Pancreas (tissue), 10 donors: ENCODE data around the gene RANBP6. TPM values are rescaled to one million over a fixed set of nuclear protein-coding genes. Genes with fewer than 3 reads are reported as not detected.
A peak's percentile ranks its signal among the peaks of the same experiment; 100 is the strongest.

Experiments used
- ATAC-seq, 4 donors: fragments of 200-7000 bp; cut with Tn5 transposase; one replicate each; pipeline versions ENCODE4 v1.8.0 to v1.9.1; 2020; ENCODE audit warnings: mild to moderate bottlenecking in 4 of 4, moderate library complexity in 4 of 4
- DNase-seq, 6 donors: peaks; one replicate each; pipeline ENCODE4 v3.0.0-alpha.2; 2020
- FAIRE-seq: peaks from 2 replicates; lab custom pipeline; 2012; peaks lifted over from hg19 to GRCh38; lab: Jason Lieb, UNC
- H3K27ac ChIP-seq, 4 donors: fragments of 200-600 bp; sonication (generic); 1 replicate in 3 of 4; 2 replicates in 1 of 4; pipeline versions ENCODE4 v1.5.0 to v1.8.0; 2020
- H3K27me3 ChIP-seq, 4 donors: fragments of 200-600 bp; one replicate each; pipeline ENCODE4 v1.8.0; 2021
- H3K36me3 ChIP-seq, 3 donors: fragments of 200-600 bp; sonication (generic) in 1 of 3; one replicate each; pipeline versions ENCODE4 v1.5.0 to v1.8.0; 2020 to 2021
- H3K4me1 ChIP-seq, 3 donors: fragments of 200-600 bp; one replicate each; pipeline ENCODE4 v1.8.0; 2021
- H3K4me3 ChIP-seq, 4 donors: fragments of 200-600 bp; sonication (generic) in 2 of 4; one replicate each; pipeline versions ENCODE4 v1.5.0 to v1.8.0; 2020 to 2021
- H3K9me3 ChIP-seq, 4 donors: fragments of 200-600 bp; one replicate each; pipeline ENCODE4 v1.8.0; 2021
- CTCF ChIP-seq, 4 donors: fragments of 200-600 bp; sonication (generic) in 3 of 4; IDR thresholded peaks; one replicate each; pipeline versions ENCODE4 v1.5.0 to v1.8.0; 2021; ENCODE audit warnings: antibody characterized with exemption in 4 of 4
- WGBS, 2 donors: extraction: QIAGEN DNeasy Blood & Tissue Kit; methylation state at CpG; one replicate each; pipeline ENCODE4 v1.1.7; 2013; 5-methylcytosine and 5-hydroxymethylcytosine counted together
- intact Hi-C, 3 donors: fragments of 100-400 bp; cut with DNase I; formaldehyde crosslinking; loops; one replicate each; pipeline versions ENCODE4 v1.11.1 to v1.14.2; 2022
- polyA plus RNA-seq, 2 donors: library from polyadenylated mRNA; stranded (reverse); fragments of 200-250 nt; gene quantifications; one replicate each; pipeline ENCODE4 v1.2.3, GENCODE V29; 2013
- total RNA-seq, 6 donors: library from RNA; stranded (reverse); fragmentation: NEBNext Ultra II Directional in 4 of 6; extraction: Animal tissue kit (Norgen Biotek cat#: 25700) in 4 of 6; gene quantifications; one replicate each; pipeline versions ENCODE4 v1.2.1 to v1.2.4, GENCODE V29; 2021 to 2023
- donor health status: healthy with polysubstance abuse.
- donor health status: DM: no; HTN: no; CAD: no; lungs with moderate emphysema.
- donor health status: DM: no; HTN: no; CAD: no.
- donor health status: control.
- donor health status: control.
- donor health status: Bipolar disorder and iron deficiency.
- donor health status: DM: yes; HTN: yes; CAD: no.
- donor health status: DM: no; HTN: no; CAD: no.
- donor health status: DM: no; HTN: no; CAD: no.
- donor health status: DM: yes; HTN: yes; CAD: no.

The RANBP6 gene
- total and polyA plus RNA-seq, 8 donors = 2.9 to 9.4 (median 5.1) TPM

DNA sequence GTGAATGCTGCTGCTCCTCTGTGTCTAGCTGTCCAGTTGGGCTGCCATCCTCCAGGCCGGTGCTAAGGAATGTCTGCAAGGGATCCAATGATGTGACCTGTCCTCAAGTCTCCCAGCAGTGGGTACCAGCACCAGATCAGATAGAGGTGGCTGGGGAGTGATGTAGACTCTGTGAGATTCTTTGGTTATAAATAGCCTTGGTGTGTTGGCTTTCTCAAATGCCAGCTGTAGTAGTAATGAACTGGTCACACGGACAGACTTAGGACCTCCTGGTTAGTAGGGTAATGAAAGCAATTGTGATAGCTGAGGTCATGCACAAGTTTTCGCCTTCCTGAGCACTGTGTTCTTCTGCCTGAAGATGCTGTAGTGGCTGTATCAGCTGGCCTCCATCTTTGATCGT lies 29.9 kb upstream of the RANBP6 start:
- TF ChIP-seq CTCF (IDR thresholded peaks at IDR 0.05) = no peak
- H3K4me1 ChIP-seq = peaks cover 0 to 10% (median 6%) of the 10 kb centered on the region in 3 donors
- no peak overlapping the region for H3K27ac ChIP-seq
- no peak for DNase-seq
- no peak overlapping the region for H3K4me3 ChIP-seq
- intact Hi-C loops = loop anchor here in 2 of 3 donors (5.0 to 10.0 kb wide), 2 partner anchors 158 to 161 kb away; no protein-coding TSS in a partner anchor
- H3K27me3 ChIP-seq = no peaks in the 10 kb centered on the region
- no peak for ATAC-seq
- FAIRE-seq = no peak
- no peaks in the 10 kb centered on the region for H3K9me3 ChIP-seq
- no peaks in the 10 kb centered on the region for H3K36me3 ChIP-seq
- WGBS, 2 donors = 66 to 76% methylated on average over 4 of the region's 4 CpGs

DNA sequence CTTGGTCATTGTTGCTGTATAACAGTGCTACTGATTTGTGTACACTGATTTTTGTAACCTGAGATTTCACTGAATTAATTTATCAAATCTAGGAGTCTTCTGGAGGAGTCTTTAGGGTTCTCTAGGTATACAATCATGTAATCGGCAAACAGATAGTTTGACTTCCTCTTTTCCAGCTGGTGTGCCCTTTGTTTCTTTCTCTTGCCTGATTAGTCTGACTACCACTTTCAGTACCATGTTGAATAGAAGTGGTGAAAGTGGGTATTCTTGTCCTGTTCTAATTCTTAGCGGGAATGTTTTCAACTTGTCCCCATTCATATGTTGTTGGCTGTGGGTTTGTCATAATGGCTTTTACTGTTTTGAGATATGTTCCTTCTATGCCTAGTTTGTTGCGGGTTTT lies 24.7 kb upstream of the RANBP6 start:
- Histone ChIP-seq H3K27ac (no peak overlapping the region), H3K4me3 (no peak overlapping the region), H3K9me3 (no peaks in the 10 kb centered on the region), H3K27me3 (no peaks in the 10 kb centered on the region), H3K36me3 (no peaks in the 10 kb centered on the region), H3K4me1 (peaks cover 0 to 10% (median 5%) of the 10 kb centered on the region in 3 donors)
- 90% methylated on average over 3 of the region's 3 CpGs for WGBS, 2 donors
- TF ChIP-seq CTCF (IDR thresholded peaks at IDR 0.05) = no peak
- intact Hi-C loops = loop anchor here in 1 of 3 donors (10.0 kb wide), 1 partner anchor 155 kb away; no protein-coding TSS in a partner anchor
- FAIRE-seq = no peak
- ATAC-seq = no peak
- no peak for DNase-seq

GRCh38 chr9:6036391-6036790 lies 21.0 kb upstream of the RANBP6 start:
- intact Hi-C loops = no loop called here
- Histone ChIP-seq H3K9me3 (no peaks in the 10 kb centered on the region), H3K27ac (no peak overlapping the region), H3K4me3 (no peak overlapping the region), H3K27me3 (no peaks in the 10 kb centered on the region), H3K36me3 (no peaks in the 10 kb centered on the region), H3K4me1 (no peaks in the 10 kb centered on the region)
- FAIRE-seq = no peak
- no peak for TF ChIP-seq CTCF (IDR thresholded peaks at IDR 0.05)
- DNase-seq = no peak
- 73 to 86% methylated on average over 3 of the region's 3 CpGs for WGBS, 2 donors
- ATAC-seq = no peak

GRCh38 chr9:6034954-6035353 lies 19.5 kb upstream of the RANBP6 start:
- no peaks in the 10 kb centered on the region for H3K27me3 ChIP-seq
- H3K36me3 ChIP-seq = no peaks in the 10 kb centered on the region
- FAIRE-seq (no peak), ATAC-seq (peak in 1 of 4 donors; percentile 29), DNase-seq (no peak)
- intact Hi-C loops = no loop called here
- H3K27ac ChIP-seq = no peak overlapping the region
- 66 to 83% methylated on average over 5 of the region's 5 CpGs for WGBS, 2 donors
- H3K4me1 ChIP-seq = no peaks in the 10 kb centered on the region
- no peak for TF ChIP-seq CTCF (IDR thresholded peaks at IDR 0.05)
- H3K4me3 ChIP-seq = no peak overlapping the region
- no peaks in the 10 kb centered on the region for H3K9me3 ChIP-seq

- no peak overlapping the region for H3K4me3 ChIP-seq
- H3K27ac ChIP-seq = no peak overlapping the region
- H3K9me3 ChIP-seq = no peaks in the 10 kb centered on the region
- intact Hi-C loops = no loop called here
- 39 to 45% methylated on average over 4 of the region's 4 CpGs for WGBS, 2 donors
- no peaks in the 10 kb centered on the region for H3K27me3 ChIP-seq
- DNase-seq (no peak), FAIRE-seq (no peak), ATAC-seq (no peak)
- no peaks in the 10 kb centered on the region for H3K36me3 ChIP-seq
- no peak for TF ChIP-seq CTCF (IDR thresholded peaks at IDR 0.05)
- no peaks in the 10 kb centered on the region for H3K4me1 ChIP-seq
These were observed 14.3 kb upstream of the RANBP6 start for GRCh38 chr9:6029604-6030274.
